ENCODE measurements around the gene RAB8B.
A peak's percentile ranks its signal among the peaks of the same experiment; 100 is the strongest.

DNA sequence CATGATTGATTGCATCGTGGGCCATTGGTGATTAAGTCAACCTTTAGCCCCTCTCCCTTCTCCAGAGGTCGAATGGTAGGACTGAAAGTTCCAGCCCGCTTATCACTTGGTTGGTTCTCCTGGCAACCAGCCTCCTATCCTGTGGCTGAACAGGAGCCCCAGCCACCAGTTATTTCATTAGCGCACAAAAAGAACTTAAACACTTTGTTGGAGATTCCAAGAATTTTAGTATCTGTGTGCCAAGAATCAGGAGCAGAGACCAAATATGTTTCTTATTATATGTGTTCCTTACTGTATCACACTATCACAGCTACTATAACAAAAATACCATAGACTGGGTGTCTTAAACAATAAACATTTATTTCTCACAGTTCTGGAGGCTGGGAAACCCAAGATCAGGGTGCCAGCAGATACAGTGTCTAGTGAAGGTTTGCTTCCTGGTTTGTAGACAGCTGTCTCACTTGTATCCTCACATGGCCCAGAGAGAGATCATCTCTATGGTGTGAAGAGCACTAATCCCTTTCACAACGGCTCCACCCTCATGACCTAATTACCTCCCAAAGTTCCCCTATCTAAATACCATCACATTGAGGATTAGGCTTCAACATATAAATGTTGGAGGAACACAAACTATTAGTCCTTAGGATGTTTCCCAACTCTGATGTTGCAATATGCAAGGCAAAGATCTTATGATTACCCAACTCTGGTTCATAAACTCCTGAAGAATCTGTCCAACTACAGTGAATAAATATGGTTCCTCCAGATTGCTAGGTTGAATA lies 57.5 kb downstream of the RAB8B start:
- TF ChIP-seq, protein P1, sequence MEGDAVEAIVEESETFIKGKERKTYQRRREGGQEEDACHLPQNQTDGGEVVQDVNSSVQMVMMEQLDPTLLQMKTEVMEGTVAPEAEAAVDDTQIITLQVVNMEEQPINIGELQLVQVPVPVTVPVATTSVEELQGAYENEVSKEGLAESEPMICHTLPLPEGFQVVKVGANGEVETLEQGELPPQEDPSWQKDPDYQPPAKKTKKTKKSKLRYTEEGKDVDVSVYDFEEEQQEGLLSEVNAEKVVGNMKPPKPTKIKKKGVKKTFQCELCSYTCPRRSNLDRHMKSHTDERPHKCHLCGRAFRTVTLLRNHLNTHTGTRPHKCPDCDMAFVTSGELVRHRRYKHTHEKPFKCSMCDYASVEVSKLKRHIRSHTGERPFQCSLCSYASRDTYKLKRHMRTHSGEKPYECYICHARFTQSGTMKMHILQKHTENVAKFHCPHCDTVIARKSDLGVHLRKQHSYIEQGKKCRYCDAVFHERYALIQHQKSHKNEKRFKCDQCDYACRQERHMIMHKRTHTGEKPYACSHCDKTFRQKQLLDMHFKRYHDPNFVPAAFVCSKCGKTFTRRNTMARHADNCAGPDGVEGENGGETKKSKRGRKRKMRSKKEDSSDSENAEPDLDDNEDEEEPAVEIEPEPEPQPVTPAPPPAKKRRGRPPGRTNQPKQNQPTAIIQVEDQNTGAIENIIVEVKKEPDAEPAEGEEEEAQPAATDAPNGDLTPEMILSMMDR (IDR thresholded peaks at IDR 0.05; ENCODE audit: low read depth, low read length) = no peak
- TF ChIP-seq, protein P2, sequence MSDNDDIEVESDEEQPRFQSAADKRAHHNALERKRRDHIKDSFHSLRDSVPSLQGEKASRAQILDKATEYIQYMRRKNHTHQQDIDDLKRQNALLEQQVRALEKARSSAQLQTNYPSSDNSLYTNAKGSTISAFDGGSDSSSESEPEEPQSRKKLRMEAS (IDR thresholded peaks at IDR 0.05; ENCODE audit: low read depth, low read length) = peak; percentile 74
- TF ChIP-seq POLR2A (IDR thresholded peaks at IDR 0.05; ENCODE audit: extremely low read depth, insufficient read length) = no peak

Data from NB4 (cell line).